K562 (cell line): Measurements from ENCODE around the gene ADM5. TPM values are rescaled to one million over a fixed set of nuclear protein-coding genes. Genes with fewer than 3 reads are reported as not detected.

Experiments used
- BACH1 ChIP-seq: fragments of 200-800 bp; sonication (Bioruptor generic); IDR thresholded peaks from 2 replicates; pipeline ENCODE4 v1.6.1; 2016; ENCODE audit warnings: missing genetic modification characterization, missing compliant biosample characterization
- ELF4 ChIP-seq: fragments of 450-650 bp; formaldehyde crosslinking; IDR thresholded peaks from 2 replicates; pipeline ENCODE4 v1.4.0; 2022; ENCODE audit warnings: missing genetic modification characterization
- KAT7 ChIP-seq: sonication (generic); formaldehyde crosslinking; IDR thresholded peaks from 2 replicates; pipeline ENCODE4 v1.8.0; 2022; ENCODE audit warnings: missing genetic modification reagents, mild to moderate bottlenecking, borderline replicate concordance
- NR2C1 ChIP-seq, 2 experiments: fragments of 450-650 bp; IDR thresholded peaks; 2 replicates each; pipeline ENCODE4 v1.6.1; 2017; ENCODE audit warnings: mild to moderate bottlenecking in 2 of 2, antibody characterized with exemption in 1 of 2, inconsistent platforms in 1 of 2, missing compliant biosample characterization in 1 of 2, missing genetic modification characterization in 1 of 2
- RBM22 ChIP-seq: fragments of 200-400 bp; formaldehyde crosslinking; IDR thresholded peaks from 2 replicates; pipeline ENCODE4 v1.6.1; 2018; ENCODE audit warnings: low read length, low read depth; ENCODE audit not compliant: poor library complexity, severe bottlenecking
- TCF3 ChIP-seq: sonication (generic); formaldehyde crosslinking; IDR thresholded peaks from 2 replicates; pipeline ENCODE4 v1.4.0; 2020; ENCODE audit warnings: mild to moderate bottlenecking, missing genetic modification reagents
- ZNF232 ChIP-seq: sonication (generic); formaldehyde crosslinking; IDR thresholded peaks from 2 replicates; pipeline ENCODE4 v1.8.0; 2022; ENCODE audit warnings: mild to moderate bottlenecking, missing genetic modification reagents
- ZNF316 ChIP-seq: fragments of 450-650 bp; IDR thresholded peaks from 2 replicates; pipeline ENCODE4 v1.6.1; 2016
- polyA plus RNA-seq, 8 experiments: library from polyadenylated mRNA; depleted of rRNA in 4 of 8; stranded (reverse) in 5 of 8; unstranded in 3 of 8; fragments of >200 nt; fragmentation: Nextera tagmentation in 2 of 8; fragmentation: Illumina TruSeq in 1 of 8; extraction: Ambion mirVana in 2 of 8; extraction: Trizol in 1 of 8; gene quantifications; 2 replicates each; pipeline versions ENCODE4 v1.2.1 to v1.2.3, GENCODE V29; 2011 to 2014; ENCODE audit warnings: inconsistent platforms in 1 of 8, missing spikeins in 1 of 8
- total RNA-seq, 7 experiments: library from RNA; depleted of rRNA in 6 of 7; stranded (reverse); fragments of >200 nt in 6 of 7; fragmentation: Illumina TruSeq in 2 of 7; extraction: Trizol in 2 of 7; gene quantifications; 2 replicates each; pipeline versions ENCODE4 v1.2.1 to v1.2.3, GENCODE V29; 2011 to 2021; ENCODE audit warnings: low replicate concordance in 1 of 7
- TF ChIP-seq, protein P1 (sequence below): sonication (generic); formaldehyde crosslinking; IDR thresholded peaks from 2 replicates; pipeline ENCODE4 v1.8.0; 2022; ENCODE audit warnings: mild to moderate bottlenecking, missing genetic modification reagents
- TF ChIP-seq, protein P2 (sequence below): IDR thresholded peaks from 2 replicates; pipeline ENCODE4 v1.6.1; 2011; ENCODE audit not compliant: insufficient read length; ENCODE audit errors: extremely low read depth
- TF ChIP-seq, protein P3 (sequence below): sonication (generic); formaldehyde crosslinking; IDR thresholded peaks from 2 replicates; pipeline ENCODE4 v1.9.0; 2022; ENCODE audit warnings: mild to moderate bottlenecking, missing genetic modification reagents
- TF ChIP-seq, protein P4 (sequence below): fragments of 450-650 bp; IDR thresholded peaks from 2 replicates; pipeline ENCODE4 v1.6.1; 2016; ENCODE audit warnings: antibody characterized with exemption
- TF ChIP-seq, protein P5 (sequence below): sonication (generic); formaldehyde crosslinking; IDR thresholded peaks from 2 replicates; pipeline ENCODE4 v1.8.0; 2022; ENCODE audit warnings: missing genetic modification reagents, mild to moderate bottlenecking, borderline replicate concordance
- TF ChIP-seq, protein P6 (sequence below): sonication (generic); formaldehyde crosslinking; IDR thresholded peaks from 2 replicates; pipeline ENCODE4 v1.8.0; 2022; ENCODE audit warnings: mild to moderate bottlenecking, missing genetic modification reagents, borderline replicate concordance
- TF ChIP-seq, protein P7 (sequence below): sonication (generic); formaldehyde crosslinking; IDR thresholded peaks from 2 replicates; pipeline ENCODE4 v1.5.0; 2020; ENCODE audit warnings: missing genetic modification reagents

Gene ADM5
- total and polyA plus RNA-seq, 9 of the 15 experiments (the other 6 are each of a cell fraction or from before 2014, with no cell fraction given), result 0.13 to 8.4 (median 2.0) TPM; not detected in 1

DNA sequence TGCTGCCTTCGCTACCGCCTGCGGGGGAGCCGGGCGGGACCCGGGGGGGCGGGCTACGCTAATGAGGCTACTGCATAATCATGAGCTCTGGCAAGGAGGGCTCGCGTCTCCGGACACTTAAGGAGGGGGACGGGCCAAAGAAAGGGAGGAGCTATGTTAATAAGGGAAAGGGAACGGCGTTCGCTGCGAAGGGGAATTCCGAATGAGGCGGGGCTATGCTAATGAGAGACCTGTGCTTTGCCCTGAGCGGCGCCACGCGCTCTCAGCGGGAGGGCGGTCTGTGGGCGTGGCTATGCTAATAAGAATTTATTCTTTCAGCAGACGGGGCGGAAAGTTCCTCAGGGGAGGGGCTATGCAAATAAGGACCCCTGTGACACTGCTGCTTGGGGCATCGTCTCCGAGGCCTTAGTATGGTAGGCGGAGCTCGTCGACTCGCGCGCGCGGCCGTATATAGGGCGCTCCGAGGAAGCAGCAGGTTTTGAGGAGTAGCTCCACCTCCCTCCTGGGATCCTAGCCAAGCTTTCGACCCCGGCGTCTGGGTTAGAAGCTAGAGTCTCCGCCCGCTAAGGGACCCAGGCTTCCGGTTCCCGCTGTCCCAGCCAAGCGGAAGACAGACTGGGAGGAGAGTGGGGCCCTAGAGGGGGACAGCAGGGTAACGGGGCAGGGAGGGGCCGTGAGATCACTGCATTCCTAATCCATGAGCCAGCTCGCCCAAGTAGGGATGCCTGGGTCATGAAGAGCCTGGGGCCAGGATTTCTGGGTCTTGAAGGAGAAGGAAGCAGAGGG, 49.1 kb upstream of the ADM5 start, which contains the start of gene RRAS (continued):
- TF ChIP-seq, protein P1, sequence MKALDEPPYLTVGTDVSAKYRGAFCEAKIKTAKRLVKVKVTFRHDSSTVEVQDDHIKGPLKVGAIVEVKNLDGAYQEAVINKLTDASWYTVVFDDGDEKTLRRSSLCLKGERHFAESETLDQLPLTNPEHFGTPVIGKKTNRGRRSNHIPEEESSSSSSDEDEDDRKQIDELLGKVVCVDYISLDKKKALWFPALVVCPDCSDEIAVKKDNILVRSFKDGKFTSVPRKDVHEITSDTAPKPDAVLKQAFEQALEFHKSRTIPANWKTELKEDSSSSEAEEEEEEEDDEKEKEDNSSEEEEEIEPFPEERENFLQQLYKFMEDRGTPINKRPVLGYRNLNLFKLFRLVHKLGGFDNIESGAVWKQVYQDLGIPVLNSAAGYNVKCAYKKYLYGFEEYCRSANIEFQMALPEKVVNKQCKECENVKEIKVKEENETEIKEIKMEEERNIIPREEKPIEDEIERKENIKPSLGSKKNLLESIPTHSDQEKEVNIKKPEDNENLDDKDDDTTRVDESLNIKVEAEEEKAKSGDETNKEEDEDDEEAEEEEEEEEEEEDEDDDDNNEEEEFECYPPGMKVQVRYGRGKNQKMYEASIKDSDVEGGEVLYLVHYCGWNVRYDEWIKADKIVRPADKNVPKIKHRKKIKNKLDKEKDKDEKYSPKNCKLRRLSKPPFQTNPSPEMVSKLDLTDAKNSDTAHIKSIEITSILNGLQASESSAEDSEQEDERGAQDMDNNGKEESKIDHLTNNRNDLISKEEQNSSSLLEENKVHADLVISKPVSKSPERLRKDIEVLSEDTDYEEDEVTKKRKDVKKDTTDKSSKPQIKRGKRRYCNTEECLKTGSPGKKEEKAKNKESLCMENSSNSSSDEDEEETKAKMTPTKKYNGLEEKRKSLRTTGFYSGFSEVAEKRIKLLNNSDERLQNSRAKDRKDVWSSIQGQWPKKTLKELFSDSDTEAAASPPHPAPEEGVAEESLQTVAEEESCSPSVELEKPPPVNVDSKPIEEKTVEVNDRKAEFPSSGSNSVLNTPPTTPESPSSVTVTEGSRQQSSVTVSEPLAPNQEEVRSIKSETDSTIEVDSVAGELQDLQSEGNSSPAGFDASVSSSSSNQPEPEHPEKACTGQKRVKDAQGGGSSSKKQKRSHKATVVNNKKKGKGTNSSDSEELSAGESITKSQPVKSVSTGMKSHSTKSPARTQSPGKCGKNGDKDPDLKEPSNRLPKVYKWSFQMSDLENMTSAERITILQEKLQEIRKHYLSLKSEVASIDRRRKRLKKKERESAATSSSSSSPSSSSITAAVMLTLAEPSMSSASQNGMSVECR (CRISPR knock-in tag), result no peak; the same call in 1 of the 2 replicates
- TF ChIP-seq KAT7 (CRISPR knock-in tag) (peak; percentile 65; the same call in 1 of the 2 replicates), ZNF232 (CRISPR knock-in tag) (no peak), RBM22 (no peak), TCF3 (CRISPR knock-in tag) (no peak), BACH1 (tag) (no peak), ZNF316 (no peak), ELF4 (CRISPR knock-in tag) (peak; percentile 75; the same call in 1 of the 2 replicates), NR2C1 (IDR thresholded peaks at IDR 0.05) (no peak), NR2C1 (tag; IDR thresholded peaks at IDR 0.05) (peak; percentile 52)
- TF ChIP-seq, protein P2, sequence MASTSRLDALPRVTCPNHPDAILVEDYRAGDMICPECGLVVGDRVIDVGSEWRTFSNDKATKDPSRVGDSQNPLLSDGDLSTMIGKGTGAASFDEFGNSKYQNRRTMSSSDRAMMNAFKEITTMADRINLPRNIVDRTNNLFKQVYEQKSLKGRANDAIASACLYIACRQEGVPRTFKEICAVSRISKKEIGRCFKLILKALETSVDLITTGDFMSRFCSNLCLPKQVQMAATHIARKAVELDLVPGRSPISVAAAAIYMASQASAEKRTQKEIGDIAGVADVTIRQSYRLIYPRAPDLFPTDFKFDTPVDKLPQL, result no peak
- TF ChIP-seq, protein P3, sequence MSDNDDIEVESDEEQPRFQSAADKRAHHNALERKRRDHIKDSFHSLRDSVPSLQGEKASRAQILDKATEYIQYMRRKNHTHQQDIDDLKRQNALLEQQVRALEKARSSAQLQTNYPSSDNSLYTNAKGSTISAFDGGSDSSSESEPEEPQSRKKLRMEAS, result peak; percentile 67
- TF ChIP-seq, protein P4, sequence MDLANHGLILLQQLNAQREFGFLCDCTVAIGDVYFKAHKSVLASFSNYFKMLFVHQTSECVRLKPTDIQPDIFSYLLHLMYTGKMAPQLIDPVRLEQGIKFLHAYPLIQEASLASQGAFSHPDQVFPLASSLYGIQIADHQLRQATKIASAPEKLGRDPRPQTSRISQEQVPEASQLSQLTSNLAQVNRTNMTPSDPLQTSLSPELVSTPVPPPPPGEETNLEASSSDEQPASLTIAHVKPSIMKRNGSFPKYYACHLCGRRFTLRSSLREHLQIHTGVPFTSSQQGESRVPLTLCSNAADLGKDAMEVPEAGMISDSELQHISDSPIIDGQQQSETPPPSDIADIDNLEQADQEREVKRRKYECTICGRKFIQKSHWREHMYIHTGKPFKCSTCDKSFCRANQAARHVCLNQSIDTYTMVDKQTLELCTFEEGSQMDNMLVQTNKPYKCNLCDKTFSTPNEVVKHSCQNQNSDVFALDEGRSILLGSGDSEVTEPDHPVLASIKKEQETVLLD, result peak; percentile 86
- TF ChIP-seq, protein P5, sequence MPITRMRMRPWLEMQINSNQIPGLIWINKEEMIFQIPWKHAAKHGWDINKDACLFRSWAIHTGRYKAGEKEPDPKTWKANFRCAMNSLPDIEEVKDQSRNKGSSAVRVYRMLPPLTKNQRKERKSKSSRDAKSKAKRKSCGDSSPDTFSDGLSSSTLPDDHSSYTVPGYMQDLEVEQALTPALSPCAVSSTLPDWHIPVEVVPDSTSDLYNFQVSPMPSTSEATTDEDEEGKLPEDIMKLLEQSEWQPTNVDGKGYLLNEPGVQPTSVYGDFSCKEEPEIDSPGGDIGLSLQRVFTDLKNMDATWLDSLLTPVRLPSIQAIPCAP, result no peak
- TF ChIP-seq, protein P6, sequence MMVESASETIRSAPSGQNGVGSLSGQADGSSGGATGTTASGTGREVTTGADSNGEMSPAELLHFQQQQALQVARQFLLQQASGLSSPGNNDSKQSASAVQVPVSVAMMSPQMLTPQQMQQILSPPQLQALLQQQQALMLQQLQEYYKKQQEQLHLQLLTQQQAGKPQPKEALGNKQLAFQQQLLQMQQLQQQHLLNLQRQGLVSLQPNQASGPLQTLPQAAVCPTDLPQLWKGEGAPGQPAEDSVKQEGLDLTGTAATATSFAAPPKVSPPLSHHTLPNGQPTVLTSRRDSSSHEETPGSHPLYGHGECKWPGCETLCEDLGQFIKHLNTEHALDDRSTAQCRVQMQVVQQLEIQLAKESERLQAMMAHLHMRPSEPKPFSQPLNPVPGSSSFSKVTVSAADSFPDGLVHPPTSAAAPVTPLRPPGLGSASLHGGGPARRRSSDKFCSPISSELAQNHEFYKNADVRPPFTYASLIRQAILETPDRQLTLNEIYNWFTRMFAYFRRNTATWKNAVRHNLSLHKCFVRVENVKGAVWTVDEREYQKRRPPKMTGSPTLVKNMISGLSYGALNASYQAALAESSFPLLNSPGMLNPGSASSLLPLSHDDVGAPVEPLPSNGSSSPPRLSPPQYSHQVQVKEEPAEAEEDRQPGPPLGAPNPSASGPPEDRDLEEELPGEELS (CRISPR knock-in tag), result no peak
- TF ChIP-seq, protein P7, sequence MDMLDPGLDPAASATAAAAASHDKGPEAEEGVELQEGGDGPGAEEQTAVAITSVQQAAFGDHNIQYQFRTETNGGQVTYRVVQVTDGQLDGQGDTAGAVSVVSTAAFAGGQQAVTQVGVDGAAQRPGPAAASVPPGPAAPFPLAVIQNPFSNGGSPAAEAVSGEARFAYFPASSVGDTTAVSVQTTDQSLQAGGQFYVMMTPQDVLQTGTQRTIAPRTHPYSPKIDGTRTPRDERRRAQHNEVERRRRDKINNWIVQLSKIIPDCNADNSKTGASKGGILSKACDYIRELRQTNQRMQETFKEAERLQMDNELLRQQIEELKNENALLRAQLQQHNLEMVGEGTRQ, result no peak
